Breast epithelium (tissue), 4 donors: ENCODE results near the gene ARSJ. TPM values are rescaled to one million over a fixed set of nuclear protein-coding genes. Genes with fewer than 3 reads are reported as not detected.

ENCODE experiments used
- DNase-seq, 2 donors: peaks; one replicate each; pipeline ENCODE4 v3.0.0-alpha.2; 2019; ENCODE audit warnings: low spot score in 2 of 2
- H3K27ac ChIP-seq, 2 donors: fragments of 200-600 bp; sonication (generic) in 1 of 2; one replicate each; pipeline ENCODE4 v1.5.1; 2016 to 2019; ENCODE audit warnings: mild to moderate bottlenecking in 1 of 2
- H3K27me3 ChIP-seq, 2 donors: fragments of 200-600 bp; sonication (generic) in 1 of 2; one replicate each; pipeline versions ENCODE4 v1.5.1 to v1.6.0; 2017 to 2019; ENCODE audit warnings: control low read depth in 1 of 2, mild to moderate bottlenecking in 1 of 2
- H3K36me3 ChIP-seq: fragments of 200-600 bp; one replicate; pipeline ENCODE4 v1.5.1; 2019
- H3K4me1 ChIP-seq, 2 donors: fragments of 200-600 bp; sonication (generic); one replicate each; pipeline ENCODE4 v1.5.1; 2016 to 2019; ENCODE audit warnings: control low read depth in 1 of 2
- H3K4me3 ChIP-seq, 3 donors: fragments of 200-600 bp; sonication (generic); 1 replicate in 2 of 3; 2 replicates in 1 of 3; pipeline ENCODE4 v1.5.1; 2016 to 2019; ENCODE audit warnings: mild to moderate bottlenecking in 3 of 3, moderate library complexity in 2 of 3
- H3K9me3 ChIP-seq, 2 donors: fragments of 200-600 bp; sonication (generic) in 1 of 2; one replicate each; pipeline ENCODE4 v1.5.1; 2016 to 2019; ENCODE audit warnings: control low read depth in 1 of 2
- POLR2A ChIP-seq: fragments of 450-650 bp; IDR thresholded peaks from one replicate; pipeline ENCODE4 v1.6.1; 2016; ENCODE audit warnings: antibody characterized with exemption, mild to moderate bottlenecking, moderate library complexity
- POLR2AphosphoS5 ChIP-seq, 3 donors: sonication (generic); formaldehyde crosslinking; IDR thresholded peaks; one replicate each; pipeline ENCODE4 v1.6.1; 2017; ENCODE audit warnings: antibody characterized with exemption in 3 of 3
- intact Hi-C: fragments of 100-400 bp; cut with DNase I; formaldehyde crosslinking; loops from one replicate; pipeline ENCODE4 v1.15.1; 2023; ENCODE audit warnings: low total_unique reads
- total RNA-seq, 3 donors: library from RNA; depleted of rRNA; stranded (reverse); fragments of >200 nt; gene quantifications; one replicate each; pipeline ENCODE4 v1.1.0, GENCODE V29; 2016
- TF ChIP-seq, protein P1 (sequence below), 3 donors: fragments of 450-650 bp; IDR thresholded peaks; one replicate each; pipeline ENCODE4 v1.5.1; 2016 to 2017; ENCODE audit warnings: antibody characterized with exemption in 3 of 3, mild to moderate bottlenecking in 3 of 3, moderate library complexity in 3 of 3

ARSJ gene
- total RNA-seq, 3 donors from 2014 or later: 1.1 to 10.7 (median 8.8) TPM

DNA sequence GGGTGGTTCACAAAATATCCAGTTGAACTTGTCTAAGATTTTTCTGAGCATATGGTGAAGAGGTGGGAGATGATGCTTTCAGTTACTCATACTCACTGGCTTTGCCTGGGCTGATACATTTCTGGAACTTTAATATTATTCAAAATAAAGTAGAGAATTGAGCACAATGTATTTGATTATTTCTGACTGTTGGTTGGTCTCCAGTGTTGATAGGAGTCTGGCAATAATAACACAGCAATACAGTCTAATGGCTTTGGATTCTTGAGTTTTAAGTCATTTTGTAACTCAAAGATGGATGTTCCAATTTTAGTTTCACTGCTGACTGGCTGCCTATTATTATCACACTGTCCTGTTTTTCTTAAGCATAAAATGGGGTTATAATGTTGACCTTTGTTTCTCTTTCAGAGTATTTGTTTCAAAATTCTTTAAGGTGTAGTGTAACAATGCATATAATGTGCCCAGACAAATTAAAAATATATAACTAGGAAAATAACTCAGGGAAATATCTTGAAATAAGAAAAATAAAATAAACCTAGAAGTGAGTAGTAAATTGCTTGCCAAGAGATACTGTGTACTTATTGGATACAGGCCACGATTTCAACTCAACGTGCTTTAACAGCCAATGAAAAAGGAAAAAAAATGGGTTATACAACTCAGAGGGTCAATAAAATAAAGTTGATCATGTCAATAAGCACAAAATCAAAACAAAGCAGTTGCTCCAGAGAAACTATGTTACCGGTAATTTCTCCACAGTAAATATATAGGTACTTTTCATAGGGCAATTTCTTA lies 99.0 kb downstream of the ARSJ start:
- TF ChIP-seq POLR2A (no peak), POLR2AphosphoS5 (IDR thresholded peaks at IDR 0.05) (no peak)
- TF ChIP-seq, protein P1, sequence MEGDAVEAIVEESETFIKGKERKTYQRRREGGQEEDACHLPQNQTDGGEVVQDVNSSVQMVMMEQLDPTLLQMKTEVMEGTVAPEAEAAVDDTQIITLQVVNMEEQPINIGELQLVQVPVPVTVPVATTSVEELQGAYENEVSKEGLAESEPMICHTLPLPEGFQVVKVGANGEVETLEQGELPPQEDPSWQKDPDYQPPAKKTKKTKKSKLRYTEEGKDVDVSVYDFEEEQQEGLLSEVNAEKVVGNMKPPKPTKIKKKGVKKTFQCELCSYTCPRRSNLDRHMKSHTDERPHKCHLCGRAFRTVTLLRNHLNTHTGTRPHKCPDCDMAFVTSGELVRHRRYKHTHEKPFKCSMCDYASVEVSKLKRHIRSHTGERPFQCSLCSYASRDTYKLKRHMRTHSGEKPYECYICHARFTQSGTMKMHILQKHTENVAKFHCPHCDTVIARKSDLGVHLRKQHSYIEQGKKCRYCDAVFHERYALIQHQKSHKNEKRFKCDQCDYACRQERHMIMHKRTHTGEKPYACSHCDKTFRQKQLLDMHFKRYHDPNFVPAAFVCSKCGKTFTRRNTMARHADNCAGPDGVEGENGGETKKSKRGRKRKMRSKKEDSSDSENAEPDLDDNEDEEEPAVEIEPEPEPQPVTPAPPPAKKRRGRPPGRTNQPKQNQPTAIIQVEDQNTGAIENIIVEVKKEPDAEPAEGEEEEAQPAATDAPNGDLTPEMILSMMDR (IDR thresholded peaks at IDR 0.05): no peak
- Histone ChIP-seq H3K27ac (no peak overlapping the region), H3K36me3 (no peaks in the 10 kb centered on the region), H3K4me1 (no peaks in the 10 kb centered on the region), H3K4me3 (no peak overlapping the region), H3K27me3 (no peaks in the 10 kb centered on the region), H3K9me3 (no peaks in the 10 kb centered on the region)
- DNase-seq: no peak
- intact Hi-C loops: no loop called here

DNA sequence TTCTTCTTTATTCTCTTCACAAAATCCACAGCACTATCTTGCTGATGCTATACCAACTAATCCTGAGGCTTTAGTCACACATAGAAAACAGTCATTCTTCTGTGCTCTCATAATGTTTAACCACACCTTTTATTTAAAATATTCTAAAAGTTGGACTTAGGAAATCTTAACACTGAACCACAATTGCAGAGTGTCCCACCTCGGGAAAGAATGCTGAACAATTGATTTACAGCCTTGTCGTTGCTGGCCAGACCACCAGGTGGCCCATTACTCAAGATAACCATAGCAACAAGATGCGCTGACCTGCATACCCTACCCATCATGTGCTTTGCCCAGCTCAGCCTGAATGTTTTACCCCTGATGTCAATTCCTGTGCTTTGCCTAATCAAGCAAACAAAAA lies 100.8 kb downstream of the ARSJ start:
- intact Hi-C loops: no loop called here
- TF ChIP-seq, protein P1 (IDR thresholded peaks at IDR 0.05): no peak
- TF ChIP-seq POLR2A: no peak
- no peak for TF ChIP-seq POLR2AphosphoS5 (IDR thresholded peaks at IDR 0.05)
- DNase-seq: no peak
- H3K27ac ChIP-seq: no peak overlapping the region
- H3K4me3 ChIP-seq: no peak overlapping the region
- no peaks in the 10 kb centered on the region for H3K36me3 ChIP-seq
- H3K9me3 ChIP-seq: no peaks in the 10 kb centered on the region
- H3K27me3 ChIP-seq: no peaks in the 10 kb centered on the region
- no peaks in the 10 kb centered on the region for H3K4me1 ChIP-seq

DNA sequence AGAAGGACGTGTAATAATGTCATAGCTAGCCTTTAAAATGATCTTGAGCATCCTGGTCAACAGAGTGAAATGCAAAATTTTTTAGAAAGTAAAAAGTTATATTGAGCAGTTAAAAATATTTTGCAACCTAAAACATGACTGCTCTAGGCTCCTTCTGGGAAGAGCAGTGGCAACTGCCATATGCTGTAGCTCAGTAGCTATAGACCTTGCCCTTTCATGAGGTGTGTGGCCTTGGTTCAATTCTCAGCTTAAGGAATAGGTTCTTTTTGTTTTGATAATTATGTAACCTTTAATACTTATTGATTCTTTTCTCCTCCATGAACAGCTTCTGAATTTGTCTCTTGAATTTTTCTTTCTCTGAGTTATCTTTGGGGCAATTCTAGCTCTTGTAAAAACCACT lies 105.0 kb downstream of the ARSJ start:
- intact Hi-C loops: no loop called here
- no peaks in the 10 kb centered on the region for H3K9me3 ChIP-seq
- TF ChIP-seq, protein P1 (IDR thresholded peaks at IDR 0.05): no peak
- TF ChIP-seq POLR2AphosphoS5 (IDR thresholded peaks at IDR 0.05) (no peak), POLR2A (no peak)
- H3K36me3 ChIP-seq: no peaks in the 10 kb centered on the region
- H3K27me3 ChIP-seq: no peaks in the 10 kb centered on the region
- H3K27ac ChIP-seq: no peak overlapping the region
- H3K4me1 ChIP-seq: no peaks in the 10 kb centered on the region
- no peak for DNase-seq
- no peak overlapping the region for H3K4me3 ChIP-seq

DNA sequence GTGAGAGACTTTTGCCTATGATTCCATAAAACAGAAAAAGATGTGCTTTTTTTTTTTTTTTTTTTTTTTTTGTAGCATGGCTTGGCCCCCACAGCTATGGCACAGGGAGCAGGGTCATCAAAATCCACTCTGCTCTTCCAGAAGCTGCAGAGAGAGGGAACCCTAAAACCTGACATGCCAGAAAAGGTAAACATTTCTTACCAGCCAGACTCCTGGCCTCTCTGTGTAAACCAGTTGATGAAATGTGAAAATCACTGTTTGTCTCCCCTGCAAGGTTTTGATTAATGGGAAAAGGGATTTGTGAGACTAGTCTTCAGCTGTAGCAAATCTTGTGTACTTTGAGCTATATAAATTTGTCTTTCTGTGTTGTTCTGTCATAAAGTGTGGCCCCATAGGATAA lies 105.9 kb downstream of the ARSJ start:
- no peak overlapping the region for H3K27ac ChIP-seq
- TF ChIP-seq, protein P1 (IDR thresholded peaks at IDR 0.05): no peak
- no peak for TF ChIP-seq POLR2AphosphoS5 (IDR thresholded peaks at IDR 0.05)
- TF ChIP-seq POLR2A: no peak
- no peaks in the 10 kb centered on the region for H3K27me3 ChIP-seq
- H3K4me1 ChIP-seq: no peaks in the 10 kb centered on the region
- intact Hi-C loops: no loop called here
- no peak overlapping the region for H3K4me3 ChIP-seq
- H3K9me3 ChIP-seq: no peaks in the 10 kb centered on the region
- no peaks in the 10 kb centered on the region for H3K36me3 ChIP-seq
- no peak for DNase-seq

DNA sequence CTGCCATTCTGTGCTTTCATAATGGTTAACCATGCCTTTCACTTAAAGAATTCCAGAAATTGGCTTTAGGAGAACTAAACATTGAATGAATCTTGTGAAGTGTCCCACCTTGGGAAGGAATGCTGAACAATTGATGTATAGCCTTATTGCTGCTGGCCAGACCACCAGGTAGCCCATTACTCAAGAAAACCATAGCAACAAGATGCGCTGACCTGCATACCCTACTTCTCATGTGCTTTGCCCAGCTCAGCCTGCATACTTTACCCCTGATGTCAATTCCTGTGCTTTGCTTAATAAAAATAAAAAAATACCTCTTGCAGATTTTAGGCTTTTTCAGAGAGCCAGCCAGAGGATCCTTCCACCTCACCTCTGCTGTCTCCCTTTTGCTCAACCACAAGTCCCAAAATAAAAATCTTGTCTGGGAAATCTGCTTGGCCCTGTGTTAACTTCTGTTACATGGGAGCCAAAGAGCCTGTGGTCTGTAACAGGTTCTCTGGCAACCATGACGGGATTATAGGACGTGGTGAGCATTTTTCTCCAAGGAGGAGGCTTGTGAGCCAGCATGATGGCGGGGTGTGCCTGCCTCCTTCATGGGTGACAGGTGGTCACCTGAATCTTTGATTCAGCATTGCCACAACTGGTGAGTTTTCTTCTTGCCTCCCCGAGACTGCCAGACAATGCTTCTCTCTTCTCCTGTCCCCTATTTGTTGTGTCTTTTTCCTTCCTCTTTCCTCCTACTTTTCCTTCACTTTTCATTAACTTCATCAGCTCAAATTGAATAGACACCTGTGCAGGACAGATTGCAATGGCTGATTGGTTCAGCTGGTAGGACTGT lies 106.8 kb downstream of the ARSJ start:
- H3K36me3 ChIP-seq: no peaks in the 10 kb centered on the region
- TF ChIP-seq, protein P1 (IDR thresholded peaks at IDR 0.05): no peak
- TF ChIP-seq POLR2A: no peak
- no peak for TF ChIP-seq POLR2AphosphoS5 (IDR thresholded peaks at IDR 0.05)
- no peak overlapping the region for H3K27ac ChIP-seq
- intact Hi-C loops: no loop called here
- no peaks in the 10 kb centered on the region for H3K27me3 ChIP-seq
- H3K9me3 ChIP-seq: no peaks in the 10 kb centered on the region
- no peak for DNase-seq
- H3K4me1 ChIP-seq: no peaks in the 10 kb centered on the region
- no peak overlapping the region for H3K4me3 ChIP-seq
